CD4-positive, alpha-beta T cell treated with Interleukin-4 for 4 hours (primary cell): ENCODE measurements around the gene ATP6V0A1.
A peak's percentile ranks its signal among the peaks of the same experiment; 100 is the strongest.
"Not testable (repeated sequence)": the region's sequence is repeated elsewhere in the genome, so short reads cannot be mapped to it uniquely, and the experiment has no call there.

Experiments
- DNase-seq: peaks from one replicate; pipeline ENCODE4 v3.0.0-alpha.2; 2020

Gene ATP6V0A1

GRCh38 chr17:42438600-42439567, 19.8 kb upstream of the ATP6V0A1 start:
- peak; percentile 53 for DNase-seq

GRCh38 chr17:42441371-42442195, 17.1 kb upstream of the ATP6V0A1 start:
- DNase-seq = no peak

GRCh38 chr17:42442196-42442565, 16.5 kb upstream of the ATP6V0A1 start:
- no peak for DNase-seq

- DNase-seq = not testable (repeated sequence)
Measured at GRCh38 chr17:42449176-42449575, 9.5 kb upstream of the ATP6V0A1 start.

- not testable (repeated sequence) for DNase-seq
Measured at GRCh38 chr17:42449838-42450237, 8.8 kb upstream of the ATP6V0A1 start.

GRCh38 chr17:42451270-42451669, 7.4 kb upstream of the ATP6V0A1 start:
- DNase-seq = not testable (repeated sequence)

- no peak for DNase-seq
Measured at GRCh38 chr17:42453439-42453838, 5.2 kb upstream of the ATP6V0A1 start.

GRCh38 chr17:42454987-42455386, 3.7 kb upstream of the ATP6V0A1 start:
- DNase-seq = not testable (repeated sequence)

- DNase-seq = peak; percentile 67
Measured at GRCh38 chr17:42456223-42457106, 2.2 kb upstream of the ATP6V0A1 start.

- no peak for DNase-seq
Measured at GRCh38 chr17:42457107-42457792, 1.4 kb upstream of the ATP6V0A1 start.

GRCh38 chr17:42459256-42459800, 650 bp downstream of the ATP6V0A1 start:
- DNase-seq = no peak

- peak; percentile 23 for DNase-seq
Measured at GRCh38 chr17:42459801-42460281, 1.2 kb downstream of the ATP6V0A1 start.

GRCh38 chr17:42460371-42460770, 1.7 kb downstream of the ATP6V0A1 start:
- DNase-seq = no peak

GRCh38 chr17:42463976-42464400, 5.3 kb downstream of the ATP6V0A1 start:
- DNase-seq = no peak

GRCh38 chr17:42467889-42468288, 9.2 kb downstream of the ATP6V0A1 start:
- no peak for DNase-seq

GRCh38 chr17:42472709-42473521, 14.2 kb downstream of the ATP6V0A1 start:
- no peak for DNase-seq

GRCh38 chr17:42474276-42474675, 15.6 kb downstream of the ATP6V0A1 start:
- DNase-seq = no peak

- DNase-seq = no peak
Measured at GRCh38 chr17:42475121-42475520, 16.4 kb downstream of the ATP6V0A1 start.

- no peak for DNase-seq
Measured at GRCh38 chr17:42475835-42476234, 17.2 kb downstream of the ATP6V0A1 start.

GRCh38 chr17:42476411-42476810, 17.7 kb downstream of the ATP6V0A1 start:
- DNase-seq = no peak

- no peak for DNase-seq
Measured at GRCh38 chr17:42477173-42477572, 18.5 kb downstream of the ATP6V0A1 start.
